Panc1 (cell line): ENCODE data around the gene TEX264. TPM values are rescaled to one million over a fixed set of nuclear protein-coding genes. Genes with fewer than 3 reads are reported as not detected.

ENCODE experiments used
- ATAC-seq: fragments of 200-7000 bp; cut with Tn5 transposase; 2 replicates; pipeline ENCODE4 v1.9.1; 2020; ENCODE audit warnings: mild to moderate bottlenecking, moderate library complexity
- BruUV-seq: library from RNA; stranded (reverse); fragments of 400-500 nt; replicated peaks from 2 replicates; lab custom pipeline; 2021; lab: Mats Ljungman, UMichigan
- CTCF ChIA-PET: fragments of 300-600 bp; sonication (Branson Sonifier 250); formaldehyde crosslinking; loops from one replicate; lab custom pipeline; 2022; ENCODE audit warnings: antibody characterized with exemption; lab: Charles Lee
- POLR2A ChIA-PET: fragments of 300-600 bp; sonication (Branson Sonifier 250); formaldehyde crosslinking; loops from one replicate; lab custom pipeline; 2022; ENCODE audit warnings: antibody characterized with exemption; lab: Charles Lee
- DNase-seq: peaks from one replicate; pipeline ENCODE4 v3.0.0-alpha.2; 2010; ENCODE audit warnings: low read depth, low spot score
- H3K27ac ChIP-seq: 2 replicates; pipeline ENCODE4 v1.5.1; 2011; ENCODE audit warnings: mild to moderate bottlenecking, low read length, inconsistent platforms
- H3K27me3 ChIP-seq: fragments of 200-500 bp; sonication (Bioruptor generic); 2 replicates; pipeline ENCODE4 v1.6.0; 2014; ENCODE audit warnings: low read length, inconsistent platforms; ENCODE audit not compliant: control insufficient read depth, insufficient read depth
- H3K36me3 ChIP-seq: fragments of 200-500 bp; sonication (Bioruptor generic); 2 replicates; pipeline ENCODE4 v1.5.1; 2014; ENCODE audit warnings: inconsistent platforms, mild to moderate bottlenecking, low read length, moderate library complexity; ENCODE audit not compliant: control insufficient read depth, insufficient read depth
- H3K4me1 ChIP-seq: 2 replicates; pipeline ENCODE4 v1.5.1; 2011; ENCODE audit warnings: inconsistent platforms, mild to moderate bottlenecking, low read length, moderate library complexity; ENCODE audit not compliant: control insufficient read depth, insufficient read depth
- H3K4me3 ChIP-seq, 2 experiments: 2 replicates each; pipeline ENCODE4 v1.5.1; 2011 to 2012; ENCODE audit warnings: low read depth in 2 of 2, low read length in 2 of 2, mild to moderate bottlenecking in 2 of 2, inconsistent platforms in 1 of 2, moderate library complexity in 1 of 2
- H3K9me3 ChIP-seq: fragments of 200-500 bp; sonication (Bioruptor generic); 2 replicates; pipeline ENCODE4 v1.5.1; 2014; ENCODE audit warnings: low read depth, mild to moderate bottlenecking, inconsistent platforms, low read length, moderate library complexity; ENCODE audit not compliant: control insufficient read depth, insufficient read depth
- CTCF ChIP-seq: fragments of 450-650 bp; IDR thresholded peaks from 2 replicates; pipeline ENCODE4 v1.5.1; 2017; ENCODE audit warnings: mild to moderate bottlenecking
- POLR2AphosphoS5 ChIP-seq: IDR thresholded peaks from 2 replicates; pipeline ENCODE4 v1.6.1; 2012; ENCODE audit warnings: mild to moderate bottlenecking, low read depth, low read length, moderate library complexity
- REST ChIP-seq, 2 experiments: IDR thresholded peaks; 2 replicates each; pipeline ENCODE4 v1.6.1; 2011 to 2012; ENCODE audit warnings: low read depth in 2 of 2, control low read depth in 1 of 2, low read length in 1 of 2, mild to moderate bottlenecking in 1 of 2, moderate library complexity in 1 of 2; ENCODE audit not compliant: insufficient read depth in 1 of 2
- SIN3A ChIP-seq: IDR thresholded peaks from 2 replicates; pipeline ENCODE4 v1.6.1; 2012; ENCODE audit warnings: low read depth, mild to moderate bottlenecking, low read length, moderate library complexity, borderline replicate concordance; ENCODE audit not compliant: insufficient read depth
- TCF7L2 ChIP-seq: IDR thresholded peaks from 2 replicates; pipeline ENCODE4 v1.6.1; 2011; ENCODE audit warnings: mild to moderate bottlenecking, low read depth, low read length, inconsistent platforms
- in situ Hi-C: cut with HindIII; loops from 2 replicates; pipeline ENCODE4 v1.10.0; 2016; ENCODE audit warnings: low sequenced_read_pairs, low pct_unique_long_range_greater_than_20kb
- intact Hi-C: fragments of 100-400 bp; cut with micrococcal nuclease; formaldehyde crosslinking; loops from one replicate; pipeline ENCODE4 v1.10.0; 2022; ENCODE audit not compliant: unreplicated experiment
- total RNA-seq: library from RNA; stranded (reverse); gene quantifications from one replicate; pipeline ENCODE4 v1.2.1, GENCODE V29; 2021; ENCODE audit not compliant: unreplicated experiment

The TEX264 gene
- total RNA-seq, 1 experiment from 2014 or later, result 45.8 TPM

GRCh38 chr3:51717446-51717845 lies 46.4 kb downstream of the TEX264 start:
- Histone ChIP-seq H3K27ac (no peak overlapping the region), H3K4me1 (no peaks in the 10 kb centered on the region), H3K27me3 (no peaks in the 10 kb centered on the region), H3K4me3 (no peak overlapping the region), H3K36me3 (no peaks in the 10 kb centered on the region), H3K9me3 (no peaks in the 10 kb centered on the region)
- intact Hi-C loops (loop anchor here (5.0 kb wide), 1 partner anchor 85 kb away; no protein-coding TSS in a partner anchor), in situ Hi-C loops (no loop called here)
- no peak for TF ChIP-seq REST (IDR thresholded peaks at IDR 0.05; ENCODE audit: insufficient read depth in 1 of 2, low read depth in 2 of 2, low read length in 1 of 2)
- BruUV-seq, result no TSS peak
- ChIA-PET POLR2A (no interaction called here), CTCF (no interaction called here)
- ATAC-seq, result no peak
- DNase-seq, result no peak

GRCh38 chr3:51717947-51718346 lies 46.9 kb downstream of the TEX264 start:
- BruUV-seq, result no TSS peak
- in situ Hi-C loops (no loop called here), intact Hi-C loops (loop anchor here (5.0 kb wide), 1 partner anchor 84 kb away; no protein-coding TSS in a partner anchor)
- no peaks in the 10 kb centered on the region for H3K27me3 ChIP-seq
- no peaks in the 10 kb centered on the region for H3K9me3 ChIP-seq
- H3K4me1 ChIP-seq, result no peaks in the 10 kb centered on the region
- ChIA-PET CTCF (interaction anchor here (1.6 kb wide), 1 partner anchor 82 kb away, joined by 3 read pairs; no protein-coding TSS in a partner anchor), POLR2A (no interaction called here)
- H3K4me3 ChIP-seq, result no peak overlapping the region
- no peak for ATAC-seq
- H3K27ac ChIP-seq, result no peak overlapping the region
- no peaks in the 10 kb centered on the region for H3K36me3 ChIP-seq
- DNase-seq, result no peak
- TF ChIP-seq CTCF, result no peak
- no peak for TF ChIP-seq TCF7L2
- TF ChIP-seq POLR2AphosphoS5, result no peak
- TF ChIP-seq SIN3A, result no peak
- no peak for TF ChIP-seq REST (IDR thresholded peaks at IDR 0.05; ENCODE audit: insufficient read depth in 1 of 2, low read depth in 2 of 2, low read length in 1 of 2)
